Measurements from ENCODE around the gene BRPF1. TPM values are rescaled to one million over a fixed set of nuclear protein-coding genes. Genes with fewer than 3 reads are reported as not detected.
A peak's percentile ranks its signal among the peaks of the same experiment; 100 is the strongest.

The BRPF1 gene
- total RNA-seq, 1 donor from 2014 or later = 19.5 TPM

DNA sequence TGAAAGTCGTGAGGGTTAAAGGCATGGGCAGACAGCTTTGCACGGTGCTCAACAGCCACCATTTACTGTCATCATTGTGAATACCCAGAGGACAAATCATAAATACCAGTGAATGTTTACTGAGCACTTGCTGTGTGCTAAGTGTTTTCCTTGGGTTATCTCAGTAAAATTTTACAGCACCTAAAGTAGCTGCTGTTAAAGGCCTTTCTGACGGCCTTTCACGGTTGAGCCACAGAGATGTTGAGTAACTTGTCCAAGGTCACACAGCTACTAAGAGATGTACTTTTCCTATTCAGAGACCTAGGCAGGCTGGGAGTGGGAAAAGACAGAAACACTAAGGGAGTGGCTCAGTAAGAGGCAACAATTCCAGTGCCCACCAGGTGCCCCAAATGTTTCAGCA is 28.3 kb upstream of the BRPF1 start:
- peaks cover 14% of the 10 kb centered on the region for H4K20me1 ChIP-seq (ENCODE audit: insufficient read depth, low read length)
- no peaks in the 10 kb centered on the region for H3K4me1 Mint-ChIP-seq (ENCODE audit: low read depth, unreplicated experiment)
- peaks cover under 1% of the 10 kb centered on the region for H3K9me3 Mint-ChIP-seq (ENCODE audit: unreplicated experiment)
- H3K36me3 Mint-ChIP-seq (ENCODE audit: low read depth, unreplicated experiment) = peaks cover 22% of the 10 kb centered on the region
- DNase-seq (ENCODE audit: low read depth) = no peak
- no peaks in the 10 kb centered on the region for H3K9me3 ChIP-seq (ENCODE audit: insufficient read depth, low read depth, low read length)
- no peaks in the 10 kb centered on the region for H3K79me2 ChIP-seq (ENCODE audit: insufficient read depth, low read length)
- no peak overlapping the region for H3K4me3 ChIP-seq (ENCODE audit: insufficient read depth, low read depth, low read length)
- H3K36me3 ChIP-seq (ENCODE audit: insufficient read depth, low read length) = no peaks in the 10 kb centered on the region
- peaks cover 36% of the 10 kb centered on the region for H3K27me3 Mint-ChIP-seq (ENCODE audit: low read depth, unreplicated experiment)
- H2AFZ ChIP-seq (ENCODE audit: low read depth, low read length) = no peak overlapping the region
- no peak for TF ChIP-seq EZH2 (IDR thresholded peaks at IDR 0.05; ENCODE audit: insufficient read depth, low read length)
- TF ChIP-seq, protein P1, sequence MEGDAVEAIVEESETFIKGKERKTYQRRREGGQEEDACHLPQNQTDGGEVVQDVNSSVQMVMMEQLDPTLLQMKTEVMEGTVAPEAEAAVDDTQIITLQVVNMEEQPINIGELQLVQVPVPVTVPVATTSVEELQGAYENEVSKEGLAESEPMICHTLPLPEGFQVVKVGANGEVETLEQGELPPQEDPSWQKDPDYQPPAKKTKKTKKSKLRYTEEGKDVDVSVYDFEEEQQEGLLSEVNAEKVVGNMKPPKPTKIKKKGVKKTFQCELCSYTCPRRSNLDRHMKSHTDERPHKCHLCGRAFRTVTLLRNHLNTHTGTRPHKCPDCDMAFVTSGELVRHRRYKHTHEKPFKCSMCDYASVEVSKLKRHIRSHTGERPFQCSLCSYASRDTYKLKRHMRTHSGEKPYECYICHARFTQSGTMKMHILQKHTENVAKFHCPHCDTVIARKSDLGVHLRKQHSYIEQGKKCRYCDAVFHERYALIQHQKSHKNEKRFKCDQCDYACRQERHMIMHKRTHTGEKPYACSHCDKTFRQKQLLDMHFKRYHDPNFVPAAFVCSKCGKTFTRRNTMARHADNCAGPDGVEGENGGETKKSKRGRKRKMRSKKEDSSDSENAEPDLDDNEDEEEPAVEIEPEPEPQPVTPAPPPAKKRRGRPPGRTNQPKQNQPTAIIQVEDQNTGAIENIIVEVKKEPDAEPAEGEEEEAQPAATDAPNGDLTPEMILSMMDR (IDR thresholded peaks at IDR 0.05; ENCODE audit: insufficient read depth, low read depth, low read length) = no peak
- H3K4me3 Mint-ChIP-seq (ENCODE audit: unreplicated experiment) = peak overlapping the region; percentile 20
- H3K4me2 ChIP-seq (ENCODE audit: low read length) = peak overlapping the region; percentile 87
- no peak for FAIRE-seq
- no peak overlapping the region for H3K27ac Mint-ChIP-seq (ENCODE audit: unreplicated experiment)
- H3K9ac ChIP-seq (ENCODE audit: low read length) = no peak overlapping the region
- peaks cover 13% of the 10 kb centered on the region for H3K27me3 ChIP-seq (ENCODE audit: insufficient read depth, low read length)
- peaks cover 9% of the 10 kb centered on the region for H3K4me1 ChIP-seq (ENCODE audit: insufficient read depth, low read length)
- H3K27ac ChIP-seq (ENCODE audit: low read depth, low read length) = no peak overlapping the region

GRCh38 chr3:9703736-9704346 is 27.7 kb upstream of the BRPF1 start, which contains the start of gene CPNE9:
CPNE9 (plus strand) TSS chr3:9703833; CDS start chr3:9703997, 164 bp downstream.
- Histone ChIP-seq H3K4me1 (ENCODE audit: insufficient read depth, low read length) (peaks cover 9% of the 10 kb centered on the region), H3K27me3 (ENCODE audit: insufficient read depth, low read length) (peaks cover 13% of the 10 kb centered on the region), H4K20me1 (ENCODE audit: insufficient read depth, low read length) (peaks cover 14% of the 10 kb centered on the region), H3K27ac (ENCODE audit: low read depth, low read length) (no peak within 1 kb of the TSS), H2AFZ (ENCODE audit: low read depth, low read length) (peak within 1 kb of the TSS; percentile 26), H3K4me2 (ENCODE audit: low read length) (peak within 1 kb of the TSS; percentile 87), H3K4me3 (ENCODE audit: insufficient read depth, low read depth, low read length) (peak within 1 kb of the TSS; percentile 28), H3K9me3 (ENCODE audit: insufficient read depth, low read depth, low read length) (no peaks in the 10 kb centered on the region), H3K79me2 (ENCODE audit: insufficient read depth, low read length) (no peaks in the 10 kb centered on the region), H3K9ac (ENCODE audit: low read length) (no peak within 1 kb of the TSS), H3K36me3 (ENCODE audit: insufficient read depth, low read length) (no peaks in the 10 kb centered on the region)
- DNase-seq (ENCODE audit: low read depth) = no peak
- Mint-ChIP-seq H3K27ac (ENCODE audit: unreplicated experiment) (no peak within 1 kb of the TSS), H3K36me3 (ENCODE audit: low read depth, unreplicated experiment) (peaks cover 22% of the 10 kb centered on the region), H3K9me3 (ENCODE audit: unreplicated experiment) (peaks cover 2% of the 10 kb centered on the region), H3K4me1 (ENCODE audit: low read depth, unreplicated experiment) (no peaks in the 10 kb centered on the region), H3K4me3 (ENCODE audit: unreplicated experiment) (peak within 1 kb of the TSS; percentile 64), H3K27me3 (ENCODE audit: low read depth, unreplicated experiment) (peaks cover 37% of the 10 kb centered on the region)
- FAIRE-seq = no peak
- TF ChIP-seq, protein P1 (IDR thresholded peaks at IDR 0.05; ENCODE audit: insufficient read depth, low read depth, low read length) = no peak
- TF ChIP-seq EZH2 (IDR thresholded peaks at IDR 0.05; ENCODE audit: insufficient read depth, low read length) = no peak

Data from astrocyte (in vitro differentiated cells and primary cell).